Karpas-422 (cell line): ENCODE measurements around the gene PODXL2. TPM values are rescaled to one million over a fixed set of nuclear protein-coding genes. Genes with fewer than 3 reads are reported as not detected.
A peak's percentile ranks its signal among the peaks of the same experiment; 100 is the strongest.
"Not testable (repeated sequence)": the region's sequence is repeated elsewhere in the genome, so short reads cannot be mapped to it uniquely, and the experiment has no call there.

Experiments
- DNase-seq: peaks from one replicate; pipeline ENCODE4 v3.0.0-alpha.2; 2015
- H2AFZ ChIP-seq: fragments of 200-600 bp; sonication (generic); 2 replicates; pipeline ENCODE4 v1.6.1; 2014; ENCODE audit warnings: antibody characterized with exemption, low read length, mixed read lengths
- H3K27ac ChIP-seq: fragments of 200-600 bp; sonication (generic); 2 replicates; pipeline ENCODE4 v1.5.1; 2014; ENCODE audit warnings: mild to moderate bottlenecking, low read length, moderate library complexity
- H3K27me3 ChIP-seq: fragments of 200-600 bp; sonication (generic); 2 replicates; pipeline ENCODE4 v1.6.1; 2014; ENCODE audit warnings: low read length, mixed read lengths
- H3K36me3 ChIP-seq: fragments of 200-600 bp; sonication (generic); 2 replicates; pipeline ENCODE4 v1.6.1; 2014; ENCODE audit warnings: low read length, mixed read lengths; ENCODE audit not compliant: insufficient read depth
- H3K4me1 ChIP-seq: fragments of 200-600 bp; sonication (generic); 2 replicates; pipeline ENCODE4 v1.6.1; 2014; ENCODE audit warnings: mild to moderate bottlenecking, low read length, mixed read lengths
- H3K4me2 ChIP-seq: fragments of 200-600 bp; sonication (generic); 2 replicates; pipeline ENCODE4 v1.6.1; 2014; ENCODE audit warnings: low read length, low read depth, mild to moderate bottlenecking; ENCODE audit not compliant: poor library complexity, severe bottlenecking
- H3K4me3 ChIP-seq: fragments of 200-600 bp; sonication (generic); 2 replicates; pipeline ENCODE4 v1.5.1; 2014; ENCODE audit warnings: mild to moderate bottlenecking, antibody characterized with exemption, low read length, mixed read lengths
- H3K79me2 ChIP-seq: fragments of 200-600 bp; sonication (generic); 2 replicates; pipeline ENCODE4 v1.6.1; 2014; ENCODE audit warnings: mild to moderate bottlenecking, low read length, mixed read lengths
- H3K9ac ChIP-seq: fragments of 200-600 bp; sonication (generic); 2 replicates; pipeline ENCODE4 v1.6.0; 2014; ENCODE audit warnings: low read length
- H3K9me2 ChIP-seq: fragments of 200-600 bp; sonication (generic), shearing (Covaris generic); replicated peaks from 2 replicates; pipeline ENCODE4 v1.6.0; 2014; ENCODE audit warnings: mild to moderate bottlenecking, low read length, moderate library complexity; ENCODE audit not compliant: insufficient read depth
- H3K9me3 ChIP-seq: fragments of 300-700, 200-600 bp; sonication (generic); 2 replicates; pipeline ENCODE4 v1.6.1; 2014; ENCODE audit warnings: low read length, mixed read lengths
- H4K20me1 ChIP-seq: fragments of 200-600 bp; sonication (generic); 2 replicates; pipeline ENCODE4 v1.6.1; 2014; ENCODE audit warnings: mild to moderate bottlenecking, antibody characterized with exemption, low read length, low read depth; ENCODE audit not compliant: insufficient read depth
- total RNA-seq: library from RNA; depleted of rRNA; stranded (reverse); fragments of >200 nt; shearing (Covaris generic); gene quantifications from 2 replicates; pipeline ENCODE4 v1.2.3, GENCODE V29; 2014; ENCODE audit warnings: low replicate concordance

PODXL2 gene
- total RNA-seq, 1 experiment from 2014 or later = 30.9 TPM

GRCh38 chr3:127680146-127680661, 51.2 kb downstream of the PODXL2 start:
- no peak for DNase-seq
- H3K27me3 ChIP-seq = no peaks in the 10 kb centered on the region
- H4K20me1 ChIP-seq = no peaks in the 10 kb centered on the region
- no peak overlapping the region for H2AFZ ChIP-seq
- peak overlapping the region; percentile 95 for H3K27ac ChIP-seq
- no peaks in the 10 kb centered on the region for H3K9me3 ChIP-seq
- H3K4me2 ChIP-seq = no peak overlapping the region
- no peaks in the 10 kb centered on the region for H3K79me2 ChIP-seq
- no peak overlapping the region for H3K9ac ChIP-seq
- no peak overlapping the region for H3K4me3 ChIP-seq
- no peaks in the 10 kb centered on the region for H3K9me2 ChIP-seq
- no peaks in the 10 kb centered on the region; the same call in 1 of the 2 replicates for H3K36me3 ChIP-seq
- H3K4me1 ChIP-seq = peaks cover 54% of the 10 kb centered on the region

GRCh38 chr3:127680798-127681221, 51.8 kb downstream of the PODXL2 start:
- Histone ChIP-seq H3K9me2 (no peaks in the 10 kb centered on the region), H3K79me2 (no peaks in the 10 kb centered on the region), H3K4me3 (no peak overlapping the region), H2AFZ (no peak overlapping the region), H3K4me2 (peak overlapping the region; percentile 51), H3K27ac (peak overlapping the region; percentile 95), H4K20me1 (no peaks in the 10 kb centered on the region), H3K27me3 (no peaks in the 10 kb centered on the region), H3K36me3 (no peaks in the 10 kb centered on the region; the same call in 1 of the 2 replicates), H3K9me3 (no peaks in the 10 kb centered on the region), H3K9ac (peak overlapping the region; percentile 57), H3K4me1 (peaks cover 60% of the 10 kb centered on the region)
- DNase-seq = no peak

DNA sequence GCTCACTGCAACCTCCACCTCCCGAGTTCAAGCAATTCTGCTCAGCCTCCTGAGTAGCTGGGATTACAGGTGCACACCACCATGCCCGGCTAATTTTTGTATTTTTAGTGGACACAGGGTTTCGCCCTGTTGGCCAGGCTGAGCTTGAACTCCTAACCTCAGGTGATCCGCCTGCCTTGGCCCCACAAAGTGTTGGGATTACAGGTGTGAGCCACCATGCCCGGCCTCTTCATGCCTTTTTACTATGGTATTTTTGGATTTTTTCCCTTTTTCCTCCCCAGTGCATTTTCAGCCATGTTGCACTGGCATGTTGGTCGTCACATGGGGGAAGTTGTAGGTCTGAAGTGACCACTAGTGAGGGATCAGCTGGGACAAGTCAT, 53.2 kb downstream of the PODXL2 start:
- H2AFZ ChIP-seq, H3K9me3 ChIP-seq, H3K79me2 ChIP-seq, H3K27me3 ChIP-seq, H3K9me2 ChIP-seq, H4K20me1 ChIP-seq, DNase-seq, H3K36me3 ChIP-seq: not testable (repeated sequence)
- Histone ChIP-seq H3K4me3 (peak overlapping the region; percentile 30; the same call in 1 of the 2 replicates), H3K4me2 (peak overlapping the region; percentile 51), H3K27ac (peak overlapping the region; percentile 95), H3K4me1 (peaks cover 67% of the 10 kb centered on the region), H3K9ac (peak overlapping the region; percentile 39)

DNA sequence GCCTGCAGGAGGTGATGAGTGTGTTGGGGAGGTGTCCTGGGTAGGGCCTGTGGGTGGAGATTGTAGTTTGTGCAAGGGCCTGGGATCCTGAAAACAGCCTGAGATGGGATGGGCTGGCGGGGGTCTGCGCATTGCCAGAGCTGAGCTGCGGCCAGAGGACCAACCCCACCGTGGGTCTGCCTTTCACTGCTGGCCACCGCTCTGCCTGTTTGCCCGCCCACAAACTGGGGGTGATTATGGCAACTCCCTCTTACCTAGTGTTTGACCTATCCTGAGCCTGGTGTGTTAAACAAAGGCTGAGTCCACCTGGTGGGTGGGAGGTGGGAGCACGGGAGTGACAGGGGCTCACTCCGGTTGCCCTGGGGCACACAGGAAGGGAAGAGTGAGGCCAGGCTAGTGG, 53.6 kb downstream of the PODXL2 start:
- no peaks in the 10 kb centered on the region for H4K20me1 ChIP-seq
- peak overlapping the region; percentile 30; the same call in 1 of the 2 replicates for H3K4me3 ChIP-seq
- H3K9me3 ChIP-seq = no peaks in the 10 kb centered on the region
- H3K9me2 ChIP-seq = no peaks in the 10 kb centered on the region
- H3K27ac ChIP-seq = peak overlapping the region; percentile 95
- H3K79me2 ChIP-seq = no peaks in the 10 kb centered on the region
- peaks cover 67% of the 10 kb centered on the region for H3K4me1 ChIP-seq
- H2AFZ ChIP-seq = no peak overlapping the region
- H3K36me3 ChIP-seq = no peaks in the 10 kb centered on the region; the same call in 1 of the 2 replicates
- H3K9ac ChIP-seq = peak overlapping the region; percentile 39
- H3K27me3 ChIP-seq = no peaks in the 10 kb centered on the region
- no peak for DNase-seq
- peak overlapping the region; percentile 51 for H3K4me2 ChIP-seq

DNA sequence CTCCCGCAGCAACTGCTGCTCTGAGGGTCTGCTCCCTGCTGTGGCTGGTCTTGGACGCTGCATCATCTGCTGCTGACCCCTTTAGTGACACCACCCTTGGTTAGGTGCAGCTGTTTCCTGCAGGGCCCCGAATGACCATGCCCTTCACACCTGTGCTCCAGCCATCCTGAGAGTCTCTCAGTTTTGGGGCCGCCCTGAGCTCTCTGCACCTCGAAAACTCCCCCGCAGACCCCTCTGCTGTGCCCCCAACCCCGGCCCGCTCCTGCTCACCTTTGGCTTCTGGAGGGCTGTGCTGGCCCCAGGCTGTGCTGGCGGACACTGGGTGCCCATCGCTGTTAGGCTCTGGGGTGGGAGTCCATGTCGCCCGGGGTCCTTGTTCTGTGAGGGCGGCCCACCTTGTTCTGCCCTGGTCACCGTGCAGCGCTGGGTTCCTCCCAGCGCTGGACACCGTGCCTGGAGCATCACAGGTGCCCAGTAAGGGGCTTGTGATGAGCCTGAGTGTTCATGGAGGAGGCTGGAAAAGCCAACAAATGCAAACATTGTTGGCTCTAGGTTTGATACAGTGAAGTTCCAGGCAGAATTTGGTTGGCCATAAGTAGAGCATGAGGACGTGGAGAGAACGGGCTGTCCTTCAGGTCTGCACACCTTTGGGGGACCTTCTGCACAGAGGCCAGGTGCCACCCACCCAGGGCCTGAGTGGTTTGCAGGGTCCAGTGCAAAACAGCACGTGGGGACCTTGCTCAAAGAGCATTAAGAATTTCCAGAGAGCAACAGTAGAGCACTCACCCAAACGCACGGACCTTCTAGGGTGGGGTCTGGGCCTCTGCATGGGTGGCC, 56.1 kb downstream of the PODXL2 start:
- H3K9ac ChIP-seq = no peak overlapping the region
- DNase-seq = no peak
- no peaks in the 10 kb centered on the region for H3K9me3 ChIP-seq
- H3K27ac ChIP-seq = peak overlapping the region; percentile 95
- no peak overlapping the region for H2AFZ ChIP-seq
- no peaks in the 10 kb centered on the region for H4K20me1 ChIP-seq
- H3K4me2 ChIP-seq = no peak overlapping the region
- no peak overlapping the region for H3K4me3 ChIP-seq
- H3K79me2 ChIP-seq = no peaks in the 10 kb centered on the region
- H3K36me3 ChIP-seq = peaks cover 11% of the 10 kb centered on the region
- H3K27me3 ChIP-seq = no peaks in the 10 kb centered on the region
- H3K9me2 ChIP-seq = no peaks in the 10 kb centered on the region
- H3K4me1 ChIP-seq = peaks cover 63% of the 10 kb centered on the region

DNA sequence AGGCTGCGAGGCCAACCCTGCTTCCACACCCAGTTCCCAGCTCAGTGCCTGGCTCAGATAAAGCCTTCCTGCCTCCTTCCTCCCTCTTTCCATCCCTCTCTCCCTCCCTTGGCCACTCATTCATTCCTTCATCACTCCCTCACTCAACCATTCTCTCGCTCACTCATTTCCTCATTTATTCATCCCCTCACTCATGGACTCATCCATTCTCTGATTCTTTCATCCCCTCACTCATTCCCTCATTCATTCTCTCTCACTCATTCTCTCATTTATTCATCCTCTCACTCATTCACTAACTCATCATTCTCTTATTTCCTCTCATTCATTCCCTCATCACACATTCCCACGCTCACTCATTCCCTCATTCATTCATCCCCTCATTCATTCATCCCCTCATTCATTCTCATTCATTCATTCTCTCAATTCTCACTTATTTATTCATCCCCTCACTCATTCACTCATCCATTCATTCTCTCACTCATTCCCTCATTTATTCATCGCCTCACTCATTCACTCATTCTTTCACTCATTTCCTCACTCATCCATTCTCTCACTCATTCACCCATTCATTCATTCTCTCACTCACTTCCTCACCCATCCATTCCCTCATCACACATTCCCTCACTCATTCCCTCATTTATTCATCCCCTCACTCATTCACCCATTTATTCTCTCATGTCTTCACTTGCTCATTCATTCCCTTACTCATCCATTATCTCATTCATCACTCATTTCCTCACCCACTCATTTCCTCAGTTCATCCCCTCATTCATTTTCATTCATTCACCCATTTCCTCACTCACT, 56.9 kb downstream of the PODXL2 start:
- Histone ChIP-seq H3K4me1 (peaks cover 55% of the 10 kb centered on the region), H3K79me2 (no peaks in the 10 kb centered on the region), H3K27ac (peak overlapping the region; percentile 95), H2AFZ (no peak overlapping the region), H4K20me1 (no peaks in the 10 kb centered on the region), H3K36me3 (peaks cover 19% of the 10 kb centered on the region), H3K4me3 (no peak overlapping the region), H3K9me2 (no peaks in the 10 kb centered on the region), H3K9me3 (no peaks in the 10 kb centered on the region), H3K27me3 (no peaks in the 10 kb centered on the region), H3K9ac (no peak overlapping the region), H3K4me2 (no peak overlapping the region)
- no peak for DNase-seq

- H2AFZ ChIP-seq = no peak overlapping the region
- H3K27me3 ChIP-seq = no peaks in the 10 kb centered on the region
- peaks cover 55% of the 10 kb centered on the region for H3K4me1 ChIP-seq
- H3K36me3 ChIP-seq = peaks cover 25% of the 10 kb centered on the region
- no peak overlapping the region for H3K4me3 ChIP-seq
- no peaks in the 10 kb centered on the region for H3K9me3 ChIP-seq
- no peak overlapping the region for H3K27ac ChIP-seq
- no peak for DNase-seq
- no peaks in the 10 kb centered on the region for H4K20me1 ChIP-seq
- no peak overlapping the region for H3K9ac ChIP-seq
- no peak overlapping the region for H3K4me2 ChIP-seq
- H3K9me2 ChIP-seq = no peaks in the 10 kb centered on the region
- no peaks in the 10 kb centered on the region for H3K79me2 ChIP-seq
Measured at GRCh38 chr3:127686512-127686894, 57.5 kb downstream of the PODXL2 start.

DNA sequence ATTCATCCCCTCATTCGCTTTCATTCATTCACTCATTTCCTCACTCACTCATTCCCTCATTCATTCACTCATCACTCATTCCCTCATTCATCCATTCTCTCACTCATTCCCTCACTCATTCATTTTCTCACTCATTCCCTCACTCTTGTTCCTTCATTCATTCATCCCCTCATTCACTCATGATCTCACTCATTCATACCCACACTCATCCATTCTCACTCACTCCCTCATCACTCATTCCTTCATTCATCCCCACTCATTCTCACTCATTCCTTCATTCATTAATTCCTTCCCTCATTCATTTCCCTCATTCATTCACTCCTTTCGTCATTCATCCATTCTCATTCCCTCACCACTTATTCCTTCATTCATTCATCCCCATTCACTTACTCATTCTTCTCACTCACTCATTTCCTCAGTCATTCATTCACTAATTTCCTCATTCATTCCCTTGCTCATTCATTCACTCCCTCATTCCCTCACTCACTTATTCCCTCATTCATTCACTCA, 58.3 kb downstream of the PODXL2 start:
- no peaks in the 10 kb centered on the region for H3K79me2 ChIP-seq
- no peak overlapping the region for H3K4me3 ChIP-seq
- peaks cover 32% of the 10 kb centered on the region for H3K36me3 ChIP-seq
- DNase-seq = no peak
- H3K27me3 ChIP-seq = no peaks in the 10 kb centered on the region
- no peaks in the 10 kb centered on the region for H3K9me2 ChIP-seq
- H2AFZ ChIP-seq = no peak overlapping the region
- peaks cover 55% of the 10 kb centered on the region for H3K4me1 ChIP-seq
- no peak overlapping the region for H3K4me2 ChIP-seq
- no peaks in the 10 kb centered on the region for H3K9me3 ChIP-seq
- no peak overlapping the region for H3K27ac ChIP-seq
- H3K9ac ChIP-seq = no peak overlapping the region
- H4K20me1 ChIP-seq = no peaks in the 10 kb centered on the region
